ENCODE results near the gene TPRKB.

Gene TPRKB

GRCh38 chr2:73776381-73776780 lies 39.2 kb upstream of the TPRKB start:
- no peak for TF ChIP-seq CTCF (IDR thresholded peaks at IDR 0.05; ENCODE audit: low read depth, low read length)
- H3K4me3 ChIP-seq (replicated peaks in 1 of 2; ENCODE audit: low read depth in 2 of 2, low read length in 2 of 2), result no peak overlapping the region
- peak in 1 of 2 donors; percentile 40 for DNase-seq (ENCODE audit: low read depth in 2 of 2)

GRCh38 chr2:73772819-73773218 lies 35.7 kb upstream of the TPRKB start:
- no peak for TF ChIP-seq CTCF (IDR thresholded peaks at IDR 0.05; ENCODE audit: low read depth, low read length)
- no peak overlapping the region for H3K4me3 ChIP-seq (replicated peaks in 1 of 2; ENCODE audit: low read depth in 2 of 2, low read length in 2 of 2)
- DNase-seq (ENCODE audit: low read depth in 2 of 2), result no peak

GRCh38 chr2:73770725-73771124 lies 33.6 kb upstream of the TPRKB start:
- DNase-seq (ENCODE audit: low read depth in 2 of 2), result no peak
- no peak overlapping the region for H3K4me3 ChIP-seq (replicated peaks in 1 of 2; ENCODE audit: low read depth in 2 of 2, low read length in 2 of 2)
- no peak for TF ChIP-seq CTCF (IDR thresholded peaks at IDR 0.05; ENCODE audit: low read depth, low read length)

- no peak for DNase-seq (ENCODE audit: low read depth in 2 of 2)
- no peak overlapping the region for H3K4me3 ChIP-seq (replicated peaks in 1 of 2; ENCODE audit: low read depth in 2 of 2, low read length in 2 of 2)
- no peak for TF ChIP-seq CTCF (IDR thresholded peaks at IDR 0.05; ENCODE audit: low read depth, low read length)
Measured at GRCh38 chr2:73766994-73767393, 29.8 kb upstream of the TPRKB start.

- H3K4me3 ChIP-seq (replicated peaks in 1 of 2; ENCODE audit: low read depth in 2 of 2, low read length in 2 of 2), result no peak overlapping the region
- DNase-seq (ENCODE audit: low read depth in 2 of 2), result no peak
- TF ChIP-seq CTCF (IDR thresholded peaks at IDR 0.05; ENCODE audit: low read depth, low read length), result no peak
Measured at GRCh38 chr2:73766349-73766748, 29.2 kb upstream of the TPRKB start.

- DNase-seq (ENCODE audit: low read depth in 2 of 2), result no peak
- TF ChIP-seq CTCF (IDR thresholded peaks at IDR 0.05; ENCODE audit: low read depth, low read length), result no peak
- no peak overlapping the region for H3K4me3 ChIP-seq (replicated peaks in 1 of 2; ENCODE audit: low read depth in 2 of 2, low read length in 2 of 2)
Measured at GRCh38 chr2:73764945-73765344, 27.8 kb upstream of the TPRKB start.

GRCh38 chr2:73762571-73762970 lies 25.4 kb upstream of the TPRKB start:
- no peak overlapping the region for H3K4me3 ChIP-seq (replicated peaks in 1 of 2; ENCODE audit: low read depth in 2 of 2, low read length in 2 of 2)
- TF ChIP-seq CTCF (IDR thresholded peaks at IDR 0.05; ENCODE audit: low read depth, low read length), result no peak
- peak in 1 of 2 donors; percentile 14 for DNase-seq (ENCODE audit: low read depth in 2 of 2)
